Transverse colon (tissue), 3 donors: ENCODE data around the gene FCHSD2.

Source experiments
- CTCF ChIP-seq, 5 experiments: fragments of 200-600 bp in 3 of 5; fragments of 450-650 bp in 2 of 5; sonication (generic) in 3 of 5; IDR thresholded peaks; 1 replicate in 2 of 5; 2 replicates in 3 of 5; pipeline ENCODE4 v1.5.1; 2016 to 2017; ENCODE audit warnings: antibody characterized with exemption in 5 of 5, inconsistent platforms in 3 of 5, mild to moderate bottlenecking in 2 of 5, moderate library complexity in 1 of 5
- EP300 ChIP-seq: sonication (generic); formaldehyde crosslinking; IDR thresholded peaks from one replicate; pipeline ENCODE4 v1.6.1; 2017; ENCODE audit warnings: antibody characterized with exemption, low read depth
- POLR2A ChIP-seq: fragments of 450-650 bp; IDR thresholded peaks from one replicate; pipeline ENCODE4 v1.6.1; 2016; ENCODE audit warnings: antibody characterized with exemption, mild to moderate bottlenecking, moderate library complexity

- TF ChIP-seq CTCF (IDR thresholded peaks at IDR 0.05), result no peak
- no peak for TF ChIP-seq POLR2A
- TF ChIP-seq EP300, result no peak
Measured at GRCh38 chr11:72816404-72816990, 325.6 kb downstream of the FCHSD2 start.
